ENCODE results near the gene BZW2.

Gene BZW2

GRCh38 chr7:16724344-16724743 lies 78.4 kb downstream of the BZW2 start:
- DNase-seq: no peak

- no peak for DNase-seq
Measured at GRCh38 chr7:16726189-16726588, 80.2 kb downstream of the BZW2 start.

GRCh38 chr7:16727736-16728135 lies 81.8 kb downstream of the BZW2 start:
- DNase-seq: no peak

- DNase-seq: no peak
Measured at GRCh38 chr7:16728811-16729210, 82.8 kb downstream of the BZW2 start.

GRCh38 chr7:16729541-16729940 lies 83.6 kb downstream of the BZW2 start:
- DNase-seq: no peak

- DNase-seq: no peak
Measured at GRCh38 chr7:16730937-16731336, 85.0 kb downstream of the BZW2 start.

GRCh38 chr7:16732828-16733227 lies 86.8 kb downstream of the BZW2 start:
- DNase-seq: no peak

GRCh38 chr7:16734148-16734726 lies 88.3 kb downstream of the BZW2 start:
- no peak for DNase-seq

GRCh38 chr7:16735020-16735419 lies 89.0 kb downstream of the BZW2 start:
- DNase-seq: no peak

GRCh38 chr7:16738011-16738688 lies 92.2 kb downstream of the BZW2 start:
- no peak for DNase-seq

- DNase-seq: peak; percentile 86
Measured at GRCh38 chr7:16739863-16740622, 94.1 kb downstream of the BZW2 start.

- DNase-seq: no peak
Measured at GRCh38 chr7:16740623-16740953, 94.6 kb downstream of the BZW2 start.

GRCh38 chr7:16740996-16741395 lies 95.0 kb downstream of the BZW2 start:
- DNase-seq: no peak

- DNase-seq: no peak
Measured at GRCh38 chr7:16741676-16742075, 95.7 kb downstream of the BZW2 start.

- DNase-seq: no peak
Measured at GRCh38 chr7:16742547-16742946, 96.6 kb downstream of the BZW2 start.

GRCh38 chr7:16743236-16743635 lies 97.3 kb downstream of the BZW2 start:
- DNase-seq: no peak

GRCh38 chr7:16744518-16745250 lies 98.7 kb downstream of the BZW2 start:
- DNase-seq: no peak

GRCh38 chr7:16745645-16746044 lies 99.7 kb downstream of the BZW2 start:
- no peak for DNase-seq

GRCh38 chr7:16747102-16747501 lies 101.1 kb downstream of the BZW2 start:
- no peak for DNase-seq

- peak; percentile 56 for DNase-seq
Measured at GRCh38 chr7:16753102-16753931, 107.3 kb downstream of the BZW2 start, which contains the start of gene TSPAN13. TSS of gene TSPAN13 (plus strand) at chr7:16753755. CDS start at chr7:16753968, 213 bp downstream.

- peak; percentile 20 for DNase-seq
Measured at GRCh38 chr7:16753932-16754855, 108.2 kb downstream of the BZW2 start.

Measured in fibroblast of skin of scalp (primary cell).